OCI-LY1 (cell line): Measurements from ENCODE around the gene DCLK1.

Experiments used
- H2AFZ ChIP-seq: fragments of 200-600 bp; sonication (generic), shearing (Covaris generic); 2 replicates; pipeline ENCODE4 v1.6.0; 2014; ENCODE audit warnings: antibody characterized with exemption, mild to moderate bottlenecking, low read length
- H3F3A ChIP-seq: fragments of 200-600 bp; sonication (generic), shearing (Covaris generic); 2 replicates; pipeline ENCODE4 v1.6.0; 2014; ENCODE audit warnings: mild to moderate bottlenecking, antibody characterized with exemption, low read length, moderate library complexity; ENCODE audit not compliant: insufficient read depth
- H3K27ac ChIP-seq: fragments of 200-600 bp; sonication (generic); 2 replicates; pipeline ENCODE4 v1.5.1; 2014; ENCODE audit warnings: low read length, mixed run types, mild to moderate bottlenecking, low read depth; ENCODE audit not compliant: poor library complexity, severe bottlenecking
- H3K27me3 ChIP-seq: fragments of 200-600 bp; sonication (generic); 2 replicates; pipeline ENCODE4 v1.6.0; 2014; ENCODE audit warnings: antibody characterized with exemption, mild to moderate bottlenecking, low read length, moderate library complexity; ENCODE audit not compliant: insufficient read depth
- H3K36me3 ChIP-seq: fragments of 200-600 bp; sonication (generic); 2 replicates; pipeline ENCODE4 v1.6.1; 2014; ENCODE audit warnings: mild to moderate bottlenecking, antibody characterized with exemption, low read length, moderate library complexity, mixed read lengths; ENCODE audit not compliant: insufficient read depth
- H3K4me1 ChIP-seq: fragments of 200-600 bp; sonication (generic); 2 replicates; pipeline ENCODE4 v1.5.1; 2014; ENCODE audit warnings: mild to moderate bottlenecking, low read length, moderate library complexity; ENCODE audit not compliant: insufficient read depth, severe bottlenecking
- H3K4me2 ChIP-seq: fragments of 200-600 bp; sonication (generic), shearing (Covaris generic); 2 replicates; pipeline ENCODE4 v1.6.1; 2014; ENCODE audit warnings: low read length
- H3K4me3 ChIP-seq: fragments of 200-600 bp; sonication (generic); 2 replicates; pipeline ENCODE4 v1.5.1; 2014; ENCODE audit warnings: low read length, low read depth, mild to moderate bottlenecking, mixed read lengths; ENCODE audit not compliant: poor library complexity, severe bottlenecking
- H3K79me2 ChIP-seq: fragments of 200-600 bp; shearing (Covaris generic); 2 replicates; pipeline ENCODE4 v1.6.1; 2016; ENCODE audit warnings: mixed run types, low read length, mixed read lengths; ENCODE audit not compliant: insufficient read depth
- H3K9ac ChIP-seq: fragments of 200-600 bp; sonication (generic), shearing (Covaris generic); 2 replicates; pipeline ENCODE4 v1.6.1; 2014; ENCODE audit warnings: mild to moderate bottlenecking, low read length, mixed read lengths
- H3K9me2 ChIP-seq: fragments of 200-600 bp; sonication (generic), shearing (Covaris generic); 2 replicates; pipeline ENCODE4 v1.6.1; 2014; ENCODE audit warnings: low read depth, mild to moderate bottlenecking, low read length, mixed read lengths
- H3K9me3 ChIP-seq: fragments of 200-600 bp; shearing (Covaris generic); 2 replicates; pipeline ENCODE4 v1.6.1; 2014; ENCODE audit warnings: low read length, mixed read lengths
- H4K20me1 ChIP-seq: fragments of 200-600 bp; sonication (generic), shearing (Covaris generic); 2 replicates; pipeline ENCODE4 v1.6.0; 2016; ENCODE audit warnings: mild to moderate bottlenecking, low read length; ENCODE audit not compliant: insufficient read depth
- EZH2 ChIP-seq: fragments of 200-600 bp; sonication (generic), shearing (Covaris generic); IDR thresholded peaks from 2 replicates; pipeline ENCODE4 v1.8.0; 2017; ENCODE audit warnings: borderline replicate concordance, mixed run types, mild to moderate bottlenecking, antibody characterized with exemption, low read length, moderate library complexity, mixed read lengths
- TF ChIP-seq, protein P1 (sequence below): fragments of 200-600 bp; sonication (generic), shearing (Covaris generic); IDR thresholded peaks from 2 replicates; pipeline ENCODE4 v1.5.1; 2017; ENCODE audit warnings: mild to moderate bottlenecking, antibody characterized with exemption, low read length, moderate library complexity, mixed read lengths

The DCLK1 gene

DNA sequence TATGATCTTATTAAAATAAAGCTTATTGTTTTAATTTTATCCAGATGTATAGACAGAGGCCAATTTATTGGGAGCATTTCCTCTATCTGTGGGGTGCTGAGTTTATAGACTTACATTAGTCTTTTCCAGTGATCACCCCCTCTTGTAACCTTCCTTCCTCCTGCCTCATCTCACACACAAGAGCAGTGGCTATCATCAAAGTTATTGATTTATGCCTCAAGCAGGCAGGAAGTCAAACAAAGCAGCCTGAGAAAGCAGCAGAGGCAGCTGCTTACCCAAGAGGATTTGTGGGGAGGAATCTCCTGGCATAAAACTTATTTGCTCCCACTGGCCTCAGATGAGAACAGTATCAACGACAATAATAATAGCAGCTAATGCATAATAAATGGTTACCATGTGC lies 26.3 kb upstream of the DCLK1 start:
- Histone ChIP-seq H3F3A (no peaks in the 10 kb centered on the region), H3K4me2 (no peak overlapping the region), H3K27me3 (no peaks in the 10 kb centered on the region), H3K27ac (no peak overlapping the region), H3K36me3 (no peaks in the 10 kb centered on the region), H3K79me2 (no peaks in the 10 kb centered on the region), H4K20me1 (no peaks in the 10 kb centered on the region), H3K9me3 (no peaks in the 10 kb centered on the region), H3K9ac (no peak overlapping the region), H2AFZ (no peak overlapping the region), H3K4me1 (no peaks in the 10 kb centered on the region), H3K9me2 (no peaks in the 10 kb centered on the region), H3K4me3 (no peak overlapping the region)
- no peak for TF ChIP-seq EZH2
- TF ChIP-seq, protein P1, sequence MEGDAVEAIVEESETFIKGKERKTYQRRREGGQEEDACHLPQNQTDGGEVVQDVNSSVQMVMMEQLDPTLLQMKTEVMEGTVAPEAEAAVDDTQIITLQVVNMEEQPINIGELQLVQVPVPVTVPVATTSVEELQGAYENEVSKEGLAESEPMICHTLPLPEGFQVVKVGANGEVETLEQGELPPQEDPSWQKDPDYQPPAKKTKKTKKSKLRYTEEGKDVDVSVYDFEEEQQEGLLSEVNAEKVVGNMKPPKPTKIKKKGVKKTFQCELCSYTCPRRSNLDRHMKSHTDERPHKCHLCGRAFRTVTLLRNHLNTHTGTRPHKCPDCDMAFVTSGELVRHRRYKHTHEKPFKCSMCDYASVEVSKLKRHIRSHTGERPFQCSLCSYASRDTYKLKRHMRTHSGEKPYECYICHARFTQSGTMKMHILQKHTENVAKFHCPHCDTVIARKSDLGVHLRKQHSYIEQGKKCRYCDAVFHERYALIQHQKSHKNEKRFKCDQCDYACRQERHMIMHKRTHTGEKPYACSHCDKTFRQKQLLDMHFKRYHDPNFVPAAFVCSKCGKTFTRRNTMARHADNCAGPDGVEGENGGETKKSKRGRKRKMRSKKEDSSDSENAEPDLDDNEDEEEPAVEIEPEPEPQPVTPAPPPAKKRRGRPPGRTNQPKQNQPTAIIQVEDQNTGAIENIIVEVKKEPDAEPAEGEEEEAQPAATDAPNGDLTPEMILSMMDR = no peak

DNA sequence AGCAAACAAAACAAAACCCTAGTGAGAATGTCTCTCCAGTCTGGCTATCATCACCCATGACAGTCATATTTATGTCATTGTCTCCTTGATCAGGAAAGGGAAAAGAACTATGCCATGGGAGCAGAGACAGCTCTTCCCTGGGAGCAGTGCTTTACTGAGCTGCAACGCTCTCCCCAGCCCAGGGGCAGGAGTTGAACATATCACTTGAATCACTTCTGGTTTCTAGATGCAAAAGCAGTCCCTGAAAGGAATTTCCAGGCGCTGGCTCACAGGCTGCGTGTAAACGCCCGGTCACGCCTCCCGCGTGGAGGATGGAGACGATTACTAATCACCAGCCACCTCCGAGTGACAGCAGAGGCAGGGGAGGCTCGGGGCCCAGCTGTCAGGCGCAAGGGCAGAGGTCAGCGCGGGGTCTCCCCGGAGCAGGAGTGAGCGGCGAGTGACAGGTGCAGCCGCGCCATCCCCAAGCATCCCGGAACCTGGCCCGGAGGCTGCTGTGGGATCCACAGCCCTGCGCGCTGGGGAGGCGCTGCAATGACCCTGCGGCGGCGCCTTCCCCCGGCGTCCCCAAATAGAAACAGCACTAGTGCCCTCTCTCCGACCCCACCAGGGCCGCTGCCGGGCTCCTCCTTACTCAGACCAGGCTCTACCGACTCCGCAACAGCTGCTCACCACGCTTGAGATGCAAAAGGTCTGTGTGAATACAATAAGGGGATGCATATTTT lies 23.5 kb upstream of the DCLK1 start:
- Histone ChIP-seq H3K9me2 (no peaks in the 10 kb centered on the region), H3F3A (no peaks in the 10 kb centered on the region), H3K4me1 (no peaks in the 10 kb centered on the region), H3K9me3 (no peaks in the 10 kb centered on the region), H3K79me2 (no peaks in the 10 kb centered on the region), H3K4me2 (no peak overlapping the region), H2AFZ (no peak overlapping the region), H3K4me3 (no peak overlapping the region), H3K27me3 (no peaks in the 10 kb centered on the region), H4K20me1 (no peaks in the 10 kb centered on the region), H3K27ac (no peak overlapping the region), H3K9ac (no peak overlapping the region), H3K36me3 (no peaks in the 10 kb centered on the region)
- no peak for TF ChIP-seq EZH2
- TF ChIP-seq, protein P1 = no peak

DNA sequence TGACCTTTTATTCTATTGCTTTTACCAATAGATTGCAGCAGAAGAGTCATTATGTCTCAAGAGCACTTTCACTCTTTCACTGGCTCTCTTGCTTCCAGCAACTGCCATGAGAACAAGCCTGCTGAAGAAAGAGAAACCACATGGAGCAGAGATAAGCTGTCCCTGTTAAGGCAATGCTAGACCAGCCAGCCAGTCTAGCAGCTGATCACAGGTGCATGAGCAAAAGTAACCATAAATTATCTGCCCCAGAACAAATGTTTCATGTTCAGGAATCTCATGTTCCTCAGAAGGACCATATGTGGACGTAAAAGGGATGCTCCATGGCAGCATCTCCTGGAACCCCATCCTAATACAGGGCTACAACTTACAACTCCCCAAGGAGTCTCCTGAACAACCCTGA lies 20.4 kb upstream of the DCLK1 start:
- H3K4me2 ChIP-seq = no peak overlapping the region
- no peak overlapping the region for H3K27ac ChIP-seq
- H3K9me3 ChIP-seq = no peaks in the 10 kb centered on the region
- H3K4me1 ChIP-seq = no peaks in the 10 kb centered on the region
- H3K9ac ChIP-seq = no peak overlapping the region
- H3F3A ChIP-seq = no peaks in the 10 kb centered on the region
- no peaks in the 10 kb centered on the region for H4K20me1 ChIP-seq
- no peak overlapping the region for H2AFZ ChIP-seq
- H3K4me3 ChIP-seq = no peak overlapping the region
- TF ChIP-seq, protein P1 = no peak
- TF ChIP-seq EZH2 = no peak
- no peaks in the 10 kb centered on the region for H3K79me2 ChIP-seq
- no peaks in the 10 kb centered on the region for H3K27me3 ChIP-seq
- H3K36me3 ChIP-seq = no peaks in the 10 kb centered on the region
- H3K9me2 ChIP-seq = no peaks in the 10 kb centered on the region
